ENCODE data around the gene MSI2.

The MSI2 gene

DNA sequence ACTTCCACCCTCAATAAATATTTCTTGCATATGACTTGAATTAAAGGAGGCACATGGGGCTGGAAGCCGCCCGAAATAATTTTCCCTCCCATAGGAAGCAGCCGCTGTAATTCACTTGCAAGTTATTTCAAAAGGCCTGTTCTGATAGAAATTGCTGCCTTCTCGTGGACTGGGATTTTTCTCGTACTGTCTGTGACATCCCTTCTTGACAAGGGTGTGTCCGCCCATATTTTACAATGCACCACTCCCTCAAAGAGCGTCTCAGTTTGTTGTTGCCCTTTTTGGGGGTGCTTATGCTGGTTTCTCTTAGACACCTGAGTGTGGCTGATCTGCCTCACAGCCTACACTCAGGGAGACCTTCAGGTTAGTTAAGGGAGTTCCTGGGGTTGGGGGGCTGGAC is 160.0 kb downstream of the MSI2 start:
- no peak for DNase-seq (ENCODE audit: low spot score)

DNA sequence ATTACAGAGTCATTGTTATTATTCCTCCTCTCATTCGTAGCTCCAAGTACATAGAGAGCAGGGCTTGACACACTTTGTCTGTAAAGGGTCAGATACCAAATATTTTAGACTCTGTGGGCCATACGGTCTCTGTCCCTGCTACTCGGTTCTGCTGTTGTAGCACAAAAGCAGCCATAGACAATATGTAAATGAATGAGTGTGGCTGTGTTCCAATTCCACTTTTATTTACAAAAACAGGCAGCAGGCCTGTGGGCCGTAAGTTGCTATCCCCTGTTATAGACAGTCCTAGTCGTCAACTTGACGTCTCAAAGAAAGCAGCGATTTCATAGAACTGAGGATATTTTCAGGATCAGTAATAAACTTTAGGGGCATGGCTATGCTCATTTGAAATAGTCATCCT is 161.6 kb downstream of the MSI2 start:
- DNase-seq (ENCODE audit: low spot score), result no peak

DNA sequence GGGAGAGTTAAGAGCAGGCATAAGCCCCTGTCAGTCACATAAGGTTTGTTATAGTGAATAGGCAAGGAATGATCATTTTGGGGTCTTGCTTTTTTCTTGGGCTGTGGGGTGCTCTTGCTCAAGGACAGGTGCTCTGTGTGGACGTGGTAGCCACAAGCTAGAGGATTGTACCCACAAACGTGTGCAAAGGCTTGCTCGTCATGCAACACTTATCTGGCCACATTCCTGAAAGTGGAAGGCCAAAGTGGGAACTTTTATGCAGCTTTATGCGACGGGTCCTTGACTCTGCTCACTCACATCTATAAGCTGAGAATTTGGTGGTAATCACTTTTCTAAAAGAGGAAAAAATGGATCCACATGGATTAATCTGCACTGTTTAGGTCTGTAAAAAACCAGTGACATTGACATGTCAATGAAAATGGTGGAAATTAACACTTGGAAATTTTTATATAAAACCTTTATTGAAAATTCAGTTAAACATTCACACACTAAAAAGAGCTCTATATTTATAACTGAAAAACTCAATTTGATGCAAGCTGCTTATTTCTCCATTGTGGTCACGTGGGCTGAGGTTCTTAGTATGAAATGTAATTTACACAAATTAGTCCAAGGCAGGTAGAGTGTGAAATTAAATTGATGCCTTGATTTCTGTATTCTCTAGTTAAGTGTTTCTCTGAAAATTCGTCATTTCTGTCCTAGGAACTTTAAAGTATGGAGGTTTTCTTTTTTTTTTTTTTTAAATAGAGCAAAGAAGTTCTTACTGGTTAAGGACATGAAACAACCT is 162.3 kb downstream of the MSI2 start:
- DNase-seq (ENCODE audit: low spot score), result no peak

DNA sequence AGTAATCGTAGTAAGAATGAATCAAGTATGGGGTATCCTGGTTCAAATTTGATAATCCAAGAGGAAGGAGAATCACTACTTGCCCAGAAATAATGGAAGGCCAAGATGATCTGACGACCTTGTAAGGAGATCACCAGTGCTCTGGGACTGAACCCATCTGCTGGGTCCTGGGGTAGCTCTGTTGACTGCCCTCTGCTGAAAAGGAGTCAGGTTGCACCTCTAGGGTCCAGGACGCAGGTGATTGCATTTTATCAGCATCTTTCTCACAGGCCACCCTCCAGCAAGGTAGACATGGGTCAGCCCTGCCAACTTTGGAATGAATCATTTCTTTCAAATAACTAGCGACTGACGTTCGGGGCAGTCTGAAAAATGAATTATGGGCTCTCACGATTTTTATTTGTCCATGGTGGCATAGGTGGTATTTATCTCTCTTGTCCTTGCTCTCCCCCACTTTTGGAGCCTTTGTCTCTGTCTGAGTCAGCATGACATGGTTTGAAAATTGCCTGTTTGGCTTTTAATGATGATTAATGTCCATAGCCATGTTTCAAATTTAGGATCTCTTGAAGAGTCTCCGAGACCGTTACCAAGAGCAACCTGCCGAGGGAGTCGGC is 163.7 kb downstream of the MSI2 start:
- DNase-seq (ENCODE audit: low spot score), result no peak

DNA sequence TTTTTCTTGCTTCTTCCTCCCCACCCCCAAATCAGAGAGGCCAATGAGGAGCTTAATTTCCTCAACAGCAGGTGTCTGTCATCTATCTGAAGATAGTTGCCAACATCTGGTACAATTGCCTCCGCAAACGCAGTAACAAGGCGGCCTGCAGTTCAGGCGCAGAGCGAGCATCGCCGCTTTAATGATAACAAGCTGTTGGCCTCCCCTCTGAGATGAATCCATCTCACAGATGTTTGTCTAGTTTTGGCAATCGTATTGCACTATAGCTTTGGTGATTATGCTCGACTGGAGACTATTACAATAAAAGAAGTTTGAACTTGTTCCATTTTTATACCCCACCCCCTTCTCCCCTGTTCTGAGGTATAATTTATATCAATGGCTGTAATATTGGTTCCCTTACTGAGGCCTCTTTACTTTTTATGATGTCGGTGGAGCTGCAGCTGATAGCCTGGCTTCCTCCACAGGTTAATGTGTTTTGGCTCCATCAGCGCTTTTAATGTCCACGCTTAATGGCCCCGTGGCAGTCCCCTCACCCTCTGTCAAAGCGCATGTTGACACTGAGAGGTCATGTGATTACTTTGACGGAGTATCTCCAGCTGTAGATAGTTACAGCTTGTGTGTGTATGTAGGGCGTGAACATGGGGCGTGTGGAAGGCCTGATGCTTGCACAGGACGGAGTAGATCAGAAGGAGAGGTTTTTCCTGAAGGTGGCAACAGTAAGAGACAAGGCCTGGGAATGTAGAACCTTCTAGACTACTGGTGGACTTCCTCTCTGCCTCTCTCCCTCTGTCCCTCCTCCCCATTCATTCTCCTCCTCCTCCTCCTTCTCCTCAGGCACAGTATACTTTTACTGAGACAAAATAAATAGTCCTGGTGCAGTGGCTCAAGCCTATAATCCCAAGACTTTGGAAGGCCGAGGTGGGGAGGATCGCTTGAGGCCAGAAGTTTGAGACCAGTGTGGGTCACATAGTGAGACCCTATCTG is 164.7 kb downstream of the MSI2 start:
- no peak for DNase-seq (ENCODE audit: low spot score)

DNA sequence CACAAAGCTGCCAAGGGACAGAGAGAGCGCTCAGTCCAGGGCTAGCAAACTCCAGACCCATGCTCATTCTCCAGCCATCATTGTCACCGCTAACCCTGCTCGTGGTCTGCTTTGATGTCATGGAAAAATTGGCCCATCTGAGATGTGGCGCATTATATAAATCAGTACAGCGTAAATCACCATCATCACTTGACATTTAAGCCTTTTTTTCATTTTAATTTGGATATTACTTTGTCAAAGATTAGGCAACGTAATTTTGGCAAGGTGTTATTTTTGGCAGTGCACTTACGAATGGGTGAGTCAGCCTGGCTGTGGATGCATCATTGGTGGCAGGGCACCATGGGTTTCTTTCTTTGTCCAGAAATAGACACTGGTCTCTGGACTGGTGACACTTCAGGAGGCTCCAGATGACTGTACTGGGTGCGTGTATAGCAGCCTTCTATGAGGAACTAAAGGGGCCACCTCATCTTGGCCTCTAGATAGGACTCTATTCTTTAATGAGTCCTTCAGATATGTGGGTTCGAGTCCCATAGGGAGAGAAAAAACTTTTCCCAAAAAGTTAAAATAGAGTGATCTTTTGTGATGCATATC is 166.3 kb downstream of the MSI2 start:
- peak; percentile 78 for DNase-seq (ENCODE audit: low spot score)

DNA sequence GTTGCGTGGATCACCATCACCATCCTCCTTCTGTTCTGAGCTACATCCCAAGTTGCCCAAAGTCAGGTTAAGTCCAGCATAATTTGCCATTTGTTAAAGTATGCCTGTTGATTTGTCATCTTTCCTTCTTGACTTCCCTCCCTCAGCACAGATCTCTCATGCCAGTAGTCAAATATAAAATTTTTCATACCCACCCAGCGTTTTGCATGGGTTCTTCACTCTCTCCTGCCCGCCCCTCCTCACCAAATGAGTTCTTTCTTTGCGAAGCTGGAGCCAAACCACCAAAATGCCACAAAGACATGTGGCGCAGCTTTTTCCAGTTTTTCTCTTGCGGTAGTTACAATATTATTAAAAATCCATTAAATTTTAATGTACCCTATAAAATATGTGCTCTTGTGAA is 167.2 kb downstream of the MSI2 start:
- DNase-seq (ENCODE audit: low spot score), result no peak

DNA sequence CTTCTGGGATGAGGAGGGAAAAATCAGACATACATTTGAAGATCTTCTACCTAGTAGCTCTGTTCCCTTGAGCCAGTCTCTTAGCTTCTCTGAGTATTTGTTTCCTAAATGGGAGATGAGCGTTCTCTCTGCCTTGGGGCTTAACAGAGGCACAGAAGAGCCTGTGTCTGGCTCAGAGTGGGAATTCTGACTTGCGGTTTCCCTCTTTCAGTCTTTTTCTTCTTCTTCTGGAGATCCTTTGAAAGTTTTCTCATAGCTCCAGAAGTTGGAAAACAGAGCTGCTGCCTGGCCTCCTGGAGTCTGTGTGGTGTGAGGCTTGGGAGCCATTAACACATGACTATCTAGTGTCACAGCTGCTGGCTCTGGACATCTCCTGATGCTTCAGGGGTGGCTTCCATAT is 167.9 kb downstream of the MSI2 start:
- no peak for DNase-seq (ENCODE audit: low spot score)

DNA sequence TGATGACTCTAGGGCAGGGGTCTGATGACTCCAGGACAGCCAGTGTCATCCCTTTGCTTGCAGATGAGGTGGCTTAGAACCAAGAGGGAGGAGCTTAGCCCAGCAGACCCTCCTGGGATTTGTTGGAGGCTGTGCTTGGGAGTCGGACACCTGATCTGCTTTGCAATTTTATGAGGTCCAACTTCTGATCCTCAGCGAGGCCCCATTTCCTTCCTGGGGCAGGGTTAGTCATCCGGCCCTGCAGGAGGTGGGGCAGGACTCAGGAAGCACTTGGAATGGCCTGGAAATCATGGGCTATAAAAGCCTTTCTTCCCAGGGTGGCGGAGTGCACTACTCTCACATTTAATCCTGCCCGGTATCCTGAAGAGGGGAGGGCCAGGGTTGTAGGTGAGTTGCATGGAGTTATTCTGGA is 168.5 kb downstream of the MSI2 start:
- peak; percentile 56 for DNase-seq (ENCODE audit: low spot score)

DNA sequence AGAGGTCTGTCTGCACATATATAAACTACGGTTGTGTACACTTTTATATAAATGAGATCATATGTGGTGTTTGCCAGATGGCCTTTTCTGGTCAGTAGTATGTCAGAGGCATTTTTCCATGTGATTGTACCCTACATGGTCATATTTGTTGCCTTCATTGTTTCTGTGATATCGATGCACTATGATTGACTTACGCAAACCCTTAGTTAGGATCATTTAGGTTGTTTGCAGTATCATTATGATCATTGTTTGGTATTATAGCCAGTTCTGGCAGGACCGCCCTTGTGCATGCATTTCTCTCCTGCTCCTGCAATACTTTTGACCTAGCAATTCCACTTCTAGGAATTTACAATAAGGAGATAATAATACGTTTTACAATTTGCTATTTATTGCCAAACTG is 169.1 kb downstream of the MSI2 start:
- no peak for DNase-seq (ENCODE audit: low spot score)

DNA sequence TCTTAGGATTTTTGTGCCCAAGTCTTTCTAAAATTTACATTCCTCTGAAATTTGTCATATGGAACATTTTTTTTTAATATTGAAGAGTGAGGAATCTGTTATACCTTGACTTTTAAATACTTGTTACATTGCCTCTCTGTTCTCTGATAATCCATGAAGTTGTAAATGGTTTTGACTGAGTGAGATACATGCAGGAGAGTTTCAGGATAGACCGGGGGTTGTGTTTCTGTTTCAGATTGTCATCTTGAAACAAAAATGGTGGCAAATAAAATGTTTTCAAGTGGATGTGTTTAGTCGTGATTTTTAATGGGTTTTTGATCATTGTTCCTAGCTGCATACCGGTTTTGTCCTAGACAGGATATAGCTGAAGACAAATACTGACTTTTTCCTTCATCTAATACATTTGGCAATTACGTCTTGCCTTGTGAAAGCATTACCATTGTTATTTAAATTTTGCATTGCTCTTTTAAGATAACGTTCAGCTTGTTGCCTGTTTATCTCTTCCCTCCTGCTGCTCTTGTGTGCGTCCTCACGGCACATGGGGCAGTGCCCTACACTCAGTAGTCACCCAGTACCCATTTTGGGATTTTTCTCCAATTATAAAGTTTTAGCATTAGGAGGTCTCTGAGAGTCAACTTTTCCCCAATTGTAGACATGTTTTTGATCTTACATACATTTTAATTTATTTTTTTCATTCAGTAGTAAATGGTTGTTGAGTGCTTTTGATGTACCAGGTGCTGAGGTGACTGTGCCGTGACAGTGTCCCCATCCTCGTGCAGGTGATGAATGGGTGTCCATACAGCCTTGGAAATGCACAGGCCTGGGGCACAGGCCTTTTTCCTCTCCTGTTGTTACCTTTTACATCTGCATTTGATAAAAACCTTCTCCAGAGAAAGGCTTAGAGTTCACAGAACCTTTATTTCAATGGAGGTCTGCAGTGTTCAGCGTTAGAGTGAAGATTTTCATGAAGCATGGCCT is 169.9 kb downstream of the MSI2 start:
- no peak for DNase-seq (ENCODE audit: low spot score)

DNA sequence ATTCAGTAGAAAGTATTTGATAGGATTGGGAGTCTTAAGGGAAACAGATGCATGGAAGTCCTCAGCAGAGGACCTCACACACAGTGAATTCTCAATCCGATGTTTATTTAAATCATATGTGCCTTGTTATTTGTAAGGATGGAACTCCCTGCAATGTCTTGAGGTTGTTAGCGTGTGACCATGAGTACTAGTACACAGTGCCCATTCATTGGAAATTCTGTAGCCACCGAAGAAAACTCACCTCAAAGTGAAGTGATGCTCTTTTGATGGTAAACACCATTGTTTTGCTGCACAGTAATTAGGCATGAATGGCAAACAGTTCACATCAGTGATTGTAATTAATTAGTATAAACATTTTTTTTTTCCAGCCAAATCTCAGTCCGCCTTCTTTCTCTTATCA is 173.6 kb downstream of the MSI2 start:
- DNase-seq (ENCODE audit: low spot score), result no peak

DNA sequence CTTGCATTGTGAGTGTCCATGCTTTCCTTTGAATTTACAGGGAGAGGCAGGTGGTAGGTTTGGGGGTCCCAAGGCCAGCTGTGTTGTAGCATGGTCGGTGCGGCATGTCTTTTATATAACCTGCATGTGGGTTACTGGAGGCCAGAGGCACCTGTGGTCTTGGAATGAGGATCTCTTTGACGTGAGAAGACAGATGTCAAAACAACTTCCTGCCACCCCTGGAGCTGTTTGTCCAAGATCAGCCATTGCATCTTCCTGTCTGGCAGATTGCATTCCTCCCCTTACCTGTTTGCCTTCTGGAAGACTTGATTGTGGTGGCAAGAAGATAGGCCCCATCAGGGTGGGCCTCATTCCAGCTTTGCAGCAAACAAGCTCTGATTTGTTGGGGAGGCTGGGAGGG is 175.1 kb downstream of the MSI2 start:
- no peak for DNase-seq (ENCODE audit: low spot score)

DNA sequence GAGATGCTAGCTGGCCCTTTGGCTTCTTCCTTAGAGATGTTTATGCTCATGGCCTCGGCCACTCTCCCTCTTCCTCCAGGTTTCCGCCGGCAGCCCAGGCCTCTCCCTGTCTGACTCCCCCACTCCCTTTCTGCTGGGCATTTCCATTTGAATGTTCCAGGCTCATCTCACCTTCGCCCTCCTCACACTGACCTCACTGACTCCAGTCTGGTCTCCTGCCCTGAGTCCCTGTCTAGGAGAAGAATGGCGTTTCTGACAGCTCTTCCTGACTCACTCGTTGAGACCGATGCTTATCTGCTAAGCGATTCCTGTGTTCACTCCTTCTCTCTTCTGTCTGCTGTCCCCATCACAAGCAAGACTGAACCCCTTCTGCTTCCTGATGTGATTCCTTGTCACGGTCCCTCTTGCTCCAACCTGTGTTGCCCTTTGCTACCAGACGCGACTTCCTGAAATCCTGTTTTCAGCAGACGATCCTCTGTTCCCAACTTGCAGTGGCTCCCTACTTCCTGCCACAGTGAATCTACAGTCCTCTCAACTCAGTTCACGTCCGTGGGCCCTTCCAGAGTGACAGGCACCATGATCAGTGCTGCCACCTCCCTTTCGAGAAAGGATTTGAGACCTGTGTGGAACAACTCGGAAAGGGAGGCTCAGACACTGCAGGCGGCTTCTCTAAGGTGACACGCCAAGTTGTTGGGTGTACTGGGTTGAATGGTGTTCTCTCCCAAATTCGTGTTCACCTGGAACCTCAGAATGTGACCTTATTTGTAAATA is 176.4 kb downstream of the MSI2 start:
- no peak for DNase-seq (ENCODE audit: low spot score)

DNA sequence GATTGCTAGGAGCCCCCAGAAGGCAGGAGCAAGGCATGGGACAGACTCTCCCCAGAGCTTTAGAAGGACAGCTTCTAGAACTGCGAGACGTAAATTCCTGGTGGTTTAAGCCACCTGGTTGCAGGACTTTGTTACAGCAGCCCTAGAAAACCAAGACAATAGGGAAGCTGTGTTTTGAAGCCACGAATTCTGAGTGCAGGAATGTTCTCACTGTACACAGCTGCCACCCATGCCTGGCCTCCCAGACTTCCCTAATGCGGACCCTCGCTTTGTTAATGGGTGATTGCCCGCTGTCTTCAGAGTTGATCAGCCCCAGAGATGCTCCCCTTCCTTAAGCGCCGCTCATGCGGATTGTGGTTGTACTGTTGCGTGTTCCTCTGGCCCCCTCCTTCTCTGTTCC is 177.1 kb downstream of the MSI2 start:
- no peak for DNase-seq (ENCODE audit: low spot score)

DNA sequence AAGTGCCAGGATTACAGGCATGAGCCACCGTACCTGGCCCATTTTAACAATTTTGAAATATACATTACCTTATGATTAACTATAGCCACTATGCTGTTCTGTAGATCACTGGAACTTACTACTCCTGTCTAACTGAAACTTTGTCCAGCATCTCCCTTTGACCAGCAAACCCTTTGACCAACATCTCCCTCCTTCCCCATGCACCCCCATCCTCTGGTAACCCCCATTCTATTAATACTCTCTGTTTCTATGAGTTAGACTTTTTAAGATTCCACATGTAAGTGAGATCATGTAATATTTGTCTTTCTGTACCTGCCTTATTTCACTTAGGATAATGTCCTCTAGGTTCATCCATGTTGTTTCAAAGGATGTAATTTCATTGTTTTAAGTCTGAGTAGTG is 178.0 kb downstream of the MSI2 start:
- no peak for DNase-seq (ENCODE audit: low spot score)

DNA sequence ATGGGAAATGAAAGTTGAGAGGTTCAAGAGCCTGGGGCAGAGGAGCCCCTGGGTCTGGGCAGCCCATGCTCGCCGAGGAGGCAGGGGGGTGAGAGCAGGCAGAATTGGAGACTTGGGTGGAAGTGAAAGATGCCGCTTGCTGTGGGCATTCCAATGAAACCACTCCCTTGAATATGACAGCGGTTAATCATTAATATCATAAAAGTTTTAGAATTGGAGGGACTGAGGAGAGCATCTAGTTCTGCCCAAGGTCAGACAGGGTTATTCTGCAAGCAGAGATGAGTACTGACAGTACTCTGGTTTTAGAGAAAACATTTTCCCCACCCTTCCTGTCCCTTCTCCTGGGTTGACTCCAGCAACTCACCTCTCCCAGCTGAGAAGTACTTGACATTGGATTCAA is 180.2 kb downstream of the MSI2 start:
- no peak for DNase-seq (ENCODE audit: low spot score)

DNA sequence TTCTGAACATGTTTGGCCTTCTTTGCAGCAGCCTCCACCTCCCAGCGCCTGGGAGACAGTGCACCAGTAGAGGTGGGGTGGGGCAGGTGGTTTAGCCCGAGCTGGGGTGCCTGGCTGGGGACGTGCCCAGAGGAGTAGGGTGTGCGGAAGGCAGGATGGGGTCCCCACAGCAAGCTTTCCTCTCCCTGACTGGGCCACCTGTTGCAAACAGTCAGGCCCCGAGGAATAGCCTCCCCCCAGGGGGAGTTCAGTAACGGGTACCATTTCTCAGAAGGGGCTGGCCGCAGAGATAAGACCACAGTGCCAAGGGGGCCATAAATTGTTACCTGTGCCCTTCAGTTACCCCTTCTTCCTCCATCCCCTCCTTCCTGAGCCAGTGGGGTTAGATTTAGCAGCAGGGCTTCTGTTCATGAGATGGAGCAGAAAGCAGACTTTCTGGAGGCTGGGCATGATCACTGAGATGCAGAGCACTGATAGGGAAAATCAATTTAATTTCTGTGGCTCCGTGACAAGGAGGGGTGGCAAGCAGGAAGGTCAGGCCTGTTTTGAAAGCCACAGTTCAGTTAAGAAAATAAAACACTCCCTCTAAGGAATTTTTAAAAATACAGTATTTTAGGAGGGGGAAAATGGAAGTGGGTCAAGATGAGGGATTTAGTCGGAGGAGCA is 181.9 kb downstream of the MSI2 start:
- no peak for DNase-seq (ENCODE audit: low spot score)

DNA sequence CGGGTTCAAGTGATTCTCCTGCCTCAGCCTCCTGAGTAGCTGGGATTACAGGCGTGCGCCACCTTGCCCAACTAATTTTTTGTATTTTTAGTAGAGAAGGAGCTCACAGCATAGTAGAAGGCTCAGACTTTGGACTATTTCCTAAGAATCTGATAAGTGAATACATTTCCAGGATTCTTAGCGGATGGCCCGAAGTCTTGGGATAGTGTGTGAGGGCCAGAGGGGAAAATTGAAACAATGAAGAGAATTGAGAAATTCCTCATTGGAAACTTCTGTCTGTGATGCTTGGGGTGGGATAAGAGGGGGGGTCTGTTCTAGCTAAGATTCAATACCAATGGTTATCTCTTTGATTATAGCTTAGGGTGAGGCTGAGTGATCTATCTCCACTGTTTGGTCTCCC is 183.3 kb downstream of the MSI2 start:
- no peak for DNase-seq (ENCODE audit: low spot score)
